ENCODE measurements around the gene ANKS1B.
"Not testable (repeated sequence)": the region's sequence is repeated elsewhere in the genome, so short reads cannot be mapped to it uniquely, and the experiment has no call there.

ANKS1B gene

DNA sequence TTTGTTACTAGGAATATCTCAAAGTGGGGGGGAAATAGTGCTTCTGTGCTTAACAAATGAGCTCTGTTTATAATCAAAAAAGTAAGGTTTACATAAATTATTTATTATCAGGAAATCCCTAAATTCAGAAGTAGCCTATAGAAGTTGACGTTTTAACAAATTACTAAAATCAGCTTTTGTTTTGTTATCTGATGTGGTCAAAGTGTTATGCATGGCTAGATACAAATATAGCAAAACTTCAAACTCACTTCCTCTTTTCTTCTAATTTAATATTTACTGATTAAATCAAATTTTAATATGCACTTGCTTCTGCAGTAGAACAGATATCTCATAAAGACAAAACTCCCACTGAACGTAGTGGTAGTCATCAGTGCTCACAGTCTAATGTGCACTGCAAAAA, 289.7 kb downstream of the ANKS1B start:
- no peak for ATAC-seq

DNA sequence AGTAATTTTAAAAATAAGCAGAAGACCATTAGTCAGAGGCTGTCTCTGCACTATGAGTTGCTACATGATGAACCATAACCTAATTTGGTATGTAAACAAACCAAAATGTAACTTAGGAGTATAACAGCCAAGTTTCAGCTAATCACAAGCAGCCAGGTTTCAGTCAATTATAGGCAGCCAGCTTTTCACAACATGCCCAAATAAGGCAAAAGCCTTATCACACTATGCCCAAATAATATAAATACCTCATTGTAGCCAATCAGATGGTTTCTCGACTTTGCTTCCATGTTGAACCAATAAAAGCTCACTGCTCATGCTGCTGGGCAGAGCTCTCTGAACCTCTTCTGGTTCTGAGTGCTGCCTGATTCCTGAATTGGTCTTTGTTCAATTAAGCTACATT, 298.6 kb downstream of the ANKS1B start:
- ATAC-seq: no peak

- ATAC-seq: no peak
These were observed 304.5 kb downstream of the ANKS1B start for GRCh38 chr12:99680276-99680675.

DNA sequence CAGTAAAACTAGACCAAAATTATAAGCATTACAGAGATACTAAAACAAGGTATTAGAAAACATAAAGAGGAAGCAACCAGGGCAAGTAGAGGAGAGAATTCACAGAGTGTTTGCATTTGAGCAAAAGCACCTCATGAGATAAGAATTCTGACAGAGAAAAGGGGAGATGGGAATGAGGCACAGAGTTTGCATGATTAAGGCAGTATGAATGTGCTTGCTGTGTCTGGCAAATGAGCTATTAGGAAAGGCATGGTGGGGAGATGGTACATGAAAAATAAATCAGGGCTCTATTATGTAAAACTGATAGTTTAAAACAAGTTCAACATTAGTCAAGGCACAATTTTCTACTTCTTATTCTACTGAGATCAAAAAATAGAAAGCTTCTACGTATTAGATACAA, 314.1 kb downstream of the ANKS1B start:
- no peak for ATAC-seq

DNA sequence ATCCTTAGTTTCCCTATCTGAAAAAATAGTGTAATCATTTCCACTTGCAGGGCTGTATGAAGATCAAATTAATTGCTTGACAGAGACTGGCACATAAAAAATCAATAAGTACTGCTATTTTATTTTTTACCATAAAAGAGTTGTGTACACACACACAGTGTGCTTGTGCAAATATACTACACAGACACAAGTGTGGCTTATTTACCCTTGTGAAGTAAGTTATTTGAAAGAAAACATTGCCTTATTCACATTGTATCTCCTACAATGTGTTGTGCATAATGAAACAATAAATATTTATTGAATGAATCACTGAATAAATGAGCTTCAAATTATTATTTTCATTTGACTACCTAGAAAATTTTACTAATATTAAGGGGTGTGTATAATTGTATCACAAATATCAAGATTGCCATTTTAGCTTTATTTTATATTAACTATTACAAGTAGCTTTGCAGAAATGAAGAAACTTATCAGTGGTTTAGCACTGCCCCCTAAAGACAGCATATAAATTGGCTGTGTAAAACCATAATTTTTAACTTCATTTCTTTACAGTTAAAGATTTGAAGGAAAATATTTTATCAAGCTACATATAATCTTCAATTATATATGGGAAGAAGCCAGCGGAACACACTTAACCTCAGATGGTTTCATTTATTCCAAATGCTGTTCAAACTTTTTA, 325.9 kb downstream of the ANKS1B start:
- no peak for ATAC-seq

DNA sequence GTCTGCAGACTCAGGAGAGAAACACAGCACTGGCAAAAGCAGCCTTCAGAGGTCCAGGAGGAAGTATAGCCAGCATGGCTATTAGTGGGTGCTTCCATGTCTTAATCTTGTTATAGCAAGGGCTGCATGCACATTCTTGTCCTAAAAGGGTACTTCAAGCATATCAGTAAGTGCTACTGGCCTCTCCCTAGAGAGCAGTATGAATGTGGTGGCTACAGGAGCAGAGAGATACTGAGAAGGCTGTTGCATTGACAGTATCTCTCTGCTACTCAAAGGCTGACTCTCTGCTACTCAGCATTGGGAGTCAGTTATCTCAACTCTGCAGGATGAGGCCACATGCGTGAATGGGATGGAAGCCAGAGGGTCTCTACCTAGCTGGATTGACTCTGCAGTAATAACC, 335.2 kb downstream of the ANKS1B start:
- ATAC-seq: no peak

GRCh38 chr12:99648183-99648582, 336.6 kb downstream of the ANKS1B start:
- ATAC-seq: no peak

GRCh38 chr12:99647453-99647852, 337.3 kb downstream of the ANKS1B start, which contains the start of gene GARIN6:
Gene GARIN6 (plus strand): TSS chr12:99647753. CDS start chr12:99648175, 422 bp downstream.
- ATAC-seq: no peak

DNA sequence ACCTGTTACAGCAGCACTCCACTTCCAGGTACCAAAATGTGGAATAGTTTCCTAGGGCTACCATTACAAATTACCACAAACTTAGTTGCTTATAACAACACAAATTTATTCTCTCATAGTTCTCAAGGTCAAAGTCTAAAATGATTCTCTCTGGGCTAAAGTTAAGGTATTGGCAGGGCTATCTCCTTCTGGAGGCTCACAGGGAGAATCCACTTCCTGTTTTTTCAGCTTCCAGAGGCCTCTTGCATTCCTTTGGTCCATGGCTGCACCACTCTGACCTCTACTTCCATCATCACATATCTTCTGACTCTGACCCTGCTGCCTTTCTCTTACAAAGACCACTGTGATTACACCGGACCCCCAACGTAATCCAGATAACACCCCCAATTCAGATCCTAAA, 340.1 kb downstream of the ANKS1B start:
- no peak for ATAC-seq

- ATAC-seq: no peak
These were observed 357.3 kb downstream of the ANKS1B start for GRCh38 chr12:99627459-99627858.

DNA sequence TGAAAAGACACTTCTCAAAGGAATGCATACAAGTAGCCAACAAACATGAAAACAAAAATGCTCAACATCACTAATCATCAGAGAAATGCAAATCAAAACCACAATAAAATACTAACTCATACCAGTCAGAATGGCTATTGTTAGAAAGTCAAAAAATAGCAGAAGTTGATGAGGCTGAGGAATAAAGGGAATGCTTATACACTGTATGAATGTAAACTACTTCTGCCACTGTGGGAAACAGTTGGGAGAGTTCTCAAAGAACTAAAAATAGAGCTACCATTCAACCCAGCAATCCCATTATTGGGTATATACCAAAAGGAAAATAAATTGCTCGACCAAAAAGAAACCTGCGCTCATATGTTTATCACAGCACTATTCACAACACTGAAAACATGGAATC, 360.1 kb downstream of the ANKS1B start:
- not testable (repeated sequence) for ATAC-seq

- no peak for ATAC-seq
These were observed 364.6 kb downstream of the ANKS1B start for GRCh38 chr12:99620159-99620479.

- no peak for ATAC-seq
These were observed 365.2 kb downstream of the ANKS1B start for GRCh38 chr12:99619389-99620158.

DNA sequence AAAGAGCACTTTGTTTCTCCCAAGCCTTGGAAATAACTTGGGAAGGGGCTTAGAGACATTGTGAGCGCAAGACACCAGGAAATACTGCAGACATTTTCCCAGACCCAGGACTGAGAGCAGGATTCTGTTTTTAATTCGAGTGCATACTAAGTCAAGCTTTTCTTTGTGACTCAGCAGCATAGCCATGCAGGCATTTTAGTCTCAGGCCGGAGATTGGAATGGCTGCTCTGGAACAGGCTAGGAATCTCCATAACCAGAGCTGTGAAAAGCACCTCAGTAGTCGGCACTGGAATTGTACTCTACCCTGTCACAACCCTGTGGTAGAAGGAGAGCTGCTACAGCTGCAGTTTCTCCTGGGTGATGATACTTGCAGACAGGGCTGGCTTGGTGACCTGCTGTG, 366.1 kb downstream of the ANKS1B start:
- ATAC-seq: no peak

DNA sequence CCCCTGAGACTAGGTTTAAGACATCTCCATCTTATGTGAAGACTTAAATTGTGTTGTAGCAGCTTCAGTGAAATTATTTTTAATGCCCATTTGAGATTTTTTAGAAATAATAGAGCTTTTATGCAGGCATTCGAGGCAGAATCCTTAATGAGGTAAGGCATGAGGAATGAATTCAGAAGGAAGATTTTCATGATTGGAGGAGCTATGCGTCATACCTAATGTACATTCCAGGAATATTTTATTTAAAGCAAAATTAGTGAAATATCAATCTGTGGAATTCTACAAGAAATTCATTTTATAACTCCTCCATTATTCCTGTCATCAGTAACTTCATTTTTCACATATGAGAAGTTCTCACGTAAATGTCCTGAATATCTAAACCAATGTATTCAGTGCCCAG, 373.1 kb downstream of the ANKS1B start:
- ATAC-seq: no peak

DNA sequence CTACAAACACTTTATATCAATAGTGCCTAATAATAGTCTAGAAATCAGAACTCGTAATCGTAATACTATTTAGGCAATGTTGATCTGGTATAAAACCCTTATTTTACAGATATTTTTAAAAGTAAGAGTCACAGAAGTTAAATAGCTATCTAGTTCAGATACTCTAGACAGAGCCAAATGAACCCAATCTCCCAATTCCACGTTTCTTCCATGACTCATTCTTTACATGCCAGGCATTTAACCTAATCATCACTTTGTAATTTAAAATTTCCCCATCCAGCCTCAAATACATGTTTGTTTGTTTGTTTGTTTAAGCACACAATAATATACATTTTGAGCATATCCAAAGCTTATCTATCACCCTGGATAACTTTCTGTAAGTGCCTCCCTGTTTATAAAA, 373.6 kb downstream of the ANKS1B start:
- no peak for ATAC-seq

- ATAC-seq: no peak
These were observed 375.1 kb downstream of the ANKS1B start for GRCh38 chr12:99609455-99610181.

DNA sequence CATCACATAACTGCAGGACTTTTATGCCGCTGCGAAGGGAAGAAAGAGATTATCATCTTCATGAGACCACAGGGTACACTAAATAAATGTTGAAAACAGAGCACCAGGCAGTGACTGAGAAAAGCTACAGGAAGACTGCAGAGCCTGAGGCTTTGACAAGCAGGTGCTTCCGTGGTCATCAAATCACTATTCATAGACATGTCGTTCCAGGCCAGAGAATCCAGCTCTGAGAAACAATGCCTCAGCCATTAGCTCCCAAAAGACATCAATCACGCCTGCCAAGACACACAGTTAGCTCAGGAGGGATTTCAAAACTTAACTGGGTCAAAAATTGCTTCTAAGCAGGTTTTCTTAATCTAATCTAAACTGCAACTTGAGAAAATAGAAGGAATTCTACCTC, 384.3 kb downstream of the ANKS1B start:
- ATAC-seq: no peak

GRCh38 chr12:99598785-99599184, 386.0 kb downstream of the ANKS1B start:
- ATAC-seq: no peak

- ATAC-seq: no peak
These were observed 388.0 kb downstream of the ANKS1B start for GRCh38 chr12:99596762-99597161.

DNA sequence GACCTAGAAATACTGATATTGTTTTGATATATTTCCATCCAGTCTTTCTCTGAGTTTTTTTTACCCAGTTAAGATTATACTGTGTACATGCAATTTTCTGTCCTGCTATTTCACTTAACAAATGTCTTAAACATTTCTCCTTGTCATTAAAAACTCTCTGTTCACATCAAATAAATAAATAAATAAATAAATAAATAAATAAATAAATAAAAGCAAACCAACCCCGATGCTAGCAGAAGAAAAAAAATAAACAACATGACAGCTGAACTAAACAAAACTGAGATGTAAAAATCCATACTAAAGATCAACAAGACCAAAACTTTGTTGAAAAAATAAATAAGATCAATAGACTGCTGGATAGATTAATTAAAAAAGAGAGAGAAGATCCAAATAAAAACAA, 407.6 kb downstream of the ANKS1B start:
- not testable (repeated sequence) for ATAC-seq

DNA sequence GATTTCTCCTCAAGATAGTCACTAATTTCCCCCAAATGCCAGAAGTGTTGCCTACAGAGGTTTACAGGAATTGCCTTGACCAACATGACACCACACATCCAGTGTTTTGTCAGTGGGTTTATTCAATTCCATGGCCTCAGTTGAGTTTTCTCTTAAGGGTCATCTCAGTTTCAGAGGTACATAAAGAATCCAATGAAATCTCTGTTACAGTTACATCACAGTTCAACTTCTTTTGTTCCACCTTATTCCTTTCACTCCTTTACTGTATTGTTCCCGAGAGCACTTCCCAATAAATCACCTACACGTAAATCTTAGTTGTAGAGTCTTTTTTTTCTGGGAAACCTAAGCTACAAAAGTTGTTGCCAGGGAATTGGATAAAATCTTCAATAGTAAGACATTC, 410.8 kb downstream of the ANKS1B start:
- no peak for ATAC-seq

GRCh38 chr12:99567072-99567471, 417.7 kb downstream of the ANKS1B start:
- ATAC-seq: no peak

- ATAC-seq: no peak
These were observed 426.6 kb downstream of the ANKS1B start for GRCh38 chr12:99558109-99558508.

Measured in activated CD4-positive, CD25-positive, alpha-beta regulatory T cell treated with anti-CD3 and anti-CD28 coated beads, Interleukin-2, amount 50 U/mL, for 24 hours (primary cell).